Measurements from ENCODE around the gene THSD4. TPM values are rescaled to one million over a fixed set of nuclear protein-coding genes. Genes with fewer than 3 reads are reported as not detected.

The THSD4 gene
- total and polyA plus RNA-seq, 2 of the 4 experiments (the other 2 are of a cell fraction) = 25.5 to 31.1 TPM

- no TSS peak for BruUV-seq (replicated peaks)
- Histone ChIP-seq H3K4me1 (ENCODE audit: control insufficient read depth, insufficient read depth, low read length) (peaks cover 31% of the 10 kb centered on the region), H4K5ac (ENCODE audit: low read depth, low read length) (peak overlapping the region; percentile 99), H3K36me3 (ENCODE audit: control insufficient read depth, insufficient read depth, low read length) (no peaks in the 10 kb centered on the region; the same call in 1 of the 2 replicates), H3K4me2 (ENCODE audit: low read depth, low read length) (peak overlapping the region; percentile 13; the same call in 1 of the 2 replicates), H2BK5ac (ENCODE audit: low read depth, low read length, poor library complexity, severe bottlenecking) (peak overlapping the region; percentile 100), H2BK15ac (ENCODE audit: low read depth, low read length) (peak overlapping the region; percentile 74; the same call in 2 of the 3 replicates), H2BK120ac (ENCODE audit: low read depth, low read length) (peak overlapping the region; percentile 99), H3K4ac (ENCODE audit: low read depth, low read length) (peak overlapping the region; percentile 99), H4K8ac (ENCODE audit: low read depth in 2 of 2, low read length in 2 of 2) (peak overlapping the region; percentile 60 to 91), H3K18ac (ENCODE audit: low read depth, low read length) (peak overlapping the region; percentile 100), H3K79me1 (ENCODE audit: low read depth in 1 of 2, low read length in 2 of 2) (peaks cover 19 to 51% of the 10 kb centered on the region in 2 experiments), H3K9me1 (ENCODE audit: insufficient read depth, low read length) (peaks cover 15% of the 10 kb centered on the region), H3K9ac (ENCODE audit: low read depth, low read length) (no peak overlapping the region; the same call in 1 of the 2 replicates), H3K27ac (ENCODE audit: insufficient read depth, low read length) (peak overlapping the region; percentile 98), H4K20me1 (ENCODE audit: insufficient read depth, low read length) (no peaks in the 10 kb centered on the region), H4K91ac (ENCODE audit: insufficient read depth, low read depth, low read length) (peak overlapping the region; percentile 88), H2BK20ac (ENCODE audit: low read depth, low read length) (peak overlapping the region; percentile 95), H3K14ac (replicated peaks; ENCODE audit: low read depth, low read length) (peak overlapping the region; percentile 61; the same call in 1 of the 2 replicates), H3K4me3 (ENCODE audit: insufficient read depth, low read depth, low read length) (no peak overlapping the region), H3K27me3 (ENCODE audit: control insufficient read depth, insufficient read depth, low read length) (no peaks in the 10 kb centered on the region), H3K23ac (ENCODE audit: low read depth, low read length) (peak overlapping the region; percentile 55; the same call in 1 of the 2 replicates), H3K9me3 (ENCODE audit: control insufficient read depth, insufficient read depth, low read length) (peaks cover 2% of the 10 kb centered on the region; the same call in 1 of the 2 replicates), H2AFZ (replicated peaks; ENCODE audit: low read length, poor library complexity) (no peak overlapping the region), H2AK9ac (replicated peaks; ENCODE audit: low read depth, low read length, poor library complexity) (no peak overlapping the region), H3K56ac (ENCODE audit: extremely low read depth, insufficient read depth, low read length) (peak overlapping the region; percentile 89), H2AK5ac (ENCODE audit: low read depth, low read length) (peak overlapping the region; percentile 84; the same call in 1 of the 2 replicates)
- no CpG with 5 or more reads among the region's 3 CpGs for WGBS, 2 experiments (ENCODE audit: extremely low coverage in 2 of 2, insufficient read length in 1 of 2)
- POLR2A ChIA-PET (ENCODE audit: unreplicated experiment) = interaction anchor here (0.6 kb wide), 2 partner anchors 28 to 639 kb away, joined by 3 to 5 read pairs; no protein-coding TSS in a partner anchor
- intact Hi-C loops (cut with micrococcal nuclease) (loop anchor here (1.0 to 2.0 kb wide), 2 partner anchors 27 to 321 kb away; no protein-coding TSS in a partner anchor), dilution Hi-C loops (cut with HindIII; ENCODE audit: low sequenced_read_pairs, unreplicated experiment) (no loop called here), in situ Hi-C loops (cut with MboI; ENCODE audit: low sequenced_read_pairs) (no loop called here)
- ATAC-seq (ENCODE audit: low read depth) (peak; percentile 22), DNase-seq (peak; percentile 96)
- TF ChIP-seq MAFK (IDR thresholded peaks at IDR 0.05; ENCODE audit: low read depth, low read length) (peak; percentile 49), MAZ (IDR thresholded peaks at IDR 0.05; ENCODE audit: borderline replicate concordance, low read depth, low read length) (no peak), CEBPB (IDR thresholded peaks at IDR 0.05; ENCODE audit: low read depth, low read length) (peak; percentile 93), NFE2L2 (IDR thresholded peaks at IDR 0.05; ENCODE audit: low read depth, low read length) (no peak), FOS (IDR thresholded peaks at IDR 0.05; ENCODE audit: low read depth, low read length) (peak; percentile 78), CHD1 (IDR thresholded peaks at IDR 0.05; ENCODE audit: low read depth, low read length) (0 out of 2 replicates have a peak, but pooled peaks have one; percentile 59)
- CTCF ChIA-PET = interaction anchor here (0.5 to 1.3 kb wide), 2 partner anchors 25 to 145 kb away, joined by 3 read pairs; no protein-coding TSS in a partner anchor
These were observed 180.5 kb downstream of the THSD4 start for GRCh38 chr15:71295603-71296314.

Data from IMR-90 (cell line).